Colonic mucosa (tissue), 4 donors: ENCODE data around the gene AK8. TPM values are rescaled to one million over a fixed set of nuclear protein-coding genes. Genes with fewer than 3 reads are reported as not detected.

Experiments
- DNase-seq: peaks from one replicate; pipeline ENCODE4 v3.0.0-alpha.2; 2020
- H3K27ac ChIP-seq: fragments of 200-600 bp; one replicate; pipeline ENCODE4 v1.8.0; 2021
- H3K27me3 ChIP-seq: fragments of 200-600 bp; one replicate; pipeline ENCODE4 v1.8.0; 2021
- H3K36me3 ChIP-seq: fragments of 200-600 bp; one replicate; pipeline ENCODE4 v1.8.0; 2021
- H3K4me1 ChIP-seq: fragments of 200-600 bp; one replicate; pipeline ENCODE4 v1.8.0; 2021; ENCODE audit warnings: mild to moderate bottlenecking
- H3K4me3 ChIP-seq: fragments of 200-600 bp; one replicate; pipeline ENCODE4 v1.8.0; 2021
- H3K9ac ChIP-seq, 2 donors: one replicate each; pipeline ENCODE4 v1.7.0; 2013; ENCODE audit warnings: control low read depth in 2 of 2, low read depth in 2 of 2, low read length in 2 of 2
- H3K9me3 ChIP-seq: fragments of 200-600 bp; one replicate; pipeline ENCODE4 v1.8.0; 2021
- intact Hi-C: fragments of 100-400 bp; cut with DNase I; formaldehyde crosslinking; loops from one replicate; pipeline ENCODE4 v1.14.1; 2022
- total RNA-seq, 2 donors: library from RNA; stranded (reverse); fragmentation: NEBNext Ultra II Directional in 1 of 2; extraction: Animal tissue kit (Norgen Biotek cat#: 25700) in 1 of 2; gene quantifications; one replicate each; pipeline ENCODE4 v1.2.1, GENCODE V29; 2021
- TF ChIP-seq, protein P1 (sequence below): fragments of 200-600 bp; IDR thresholded peaks from one replicate; pipeline ENCODE4 v1.8.0; 2022; ENCODE audit warnings: antibody characterized with exemption, mild to moderate bottlenecking
- donor health status: healthy.
- donor health status: DM: no; HTN: no; CAD: no.
- donor health status: DM: no; HTN: no; CAD: no.

AK8 gene
- total RNA-seq, 2 donors from 2014 or later: 0.16 to 0.59 TPM

DNA sequence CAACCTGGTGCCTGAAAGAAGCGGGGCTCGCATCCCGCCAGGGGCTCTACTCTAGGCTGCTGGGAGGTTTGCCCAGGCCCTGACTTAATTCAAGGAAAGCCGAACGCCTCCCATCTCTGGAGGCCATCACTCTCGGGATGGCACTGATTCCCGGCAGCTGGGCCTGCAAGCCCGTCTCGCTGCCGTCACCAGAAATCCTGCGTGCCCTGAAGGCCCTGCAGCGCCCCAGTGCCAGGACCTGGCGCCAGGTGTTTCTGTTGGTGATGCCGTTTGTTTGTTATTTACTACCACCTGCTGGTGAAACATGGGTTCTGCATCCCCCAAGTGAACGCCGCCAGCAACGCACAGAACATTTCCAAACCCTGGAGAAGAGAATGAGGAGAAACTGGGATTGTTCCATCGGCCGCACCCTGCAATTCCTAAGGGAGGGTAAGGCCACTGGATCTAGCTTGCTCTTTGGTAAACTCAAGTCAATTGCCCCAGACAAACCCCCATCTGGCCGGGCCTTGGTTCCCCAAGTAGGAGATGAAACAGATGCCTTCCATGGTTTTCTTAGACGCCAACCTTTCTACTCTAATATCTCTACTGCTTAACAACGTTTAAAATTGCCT lies 77.9 kb downstream of the AK8 start:
- intact Hi-C loops: loop anchor here (2.0 to 10.0 kb wide), 2 partner anchors 175 to 293 kb away; partner anchors contain the start of gene GFI1B
- H3K4me1 ChIP-seq: peaks cover 3% of the 10 kb centered on the region
- no peaks in the 10 kb centered on the region for H3K36me3 ChIP-seq
- H3K4me3 ChIP-seq: no peak overlapping the region
- H3K27ac ChIP-seq: no peak overlapping the region
- peaks cover 4% of the 10 kb centered on the region for H3K27me3 ChIP-seq
- H3K9me3 ChIP-seq: no peaks in the 10 kb centered on the region
- peak; percentile 72 for DNase-seq
- TF ChIP-seq, protein P1, sequence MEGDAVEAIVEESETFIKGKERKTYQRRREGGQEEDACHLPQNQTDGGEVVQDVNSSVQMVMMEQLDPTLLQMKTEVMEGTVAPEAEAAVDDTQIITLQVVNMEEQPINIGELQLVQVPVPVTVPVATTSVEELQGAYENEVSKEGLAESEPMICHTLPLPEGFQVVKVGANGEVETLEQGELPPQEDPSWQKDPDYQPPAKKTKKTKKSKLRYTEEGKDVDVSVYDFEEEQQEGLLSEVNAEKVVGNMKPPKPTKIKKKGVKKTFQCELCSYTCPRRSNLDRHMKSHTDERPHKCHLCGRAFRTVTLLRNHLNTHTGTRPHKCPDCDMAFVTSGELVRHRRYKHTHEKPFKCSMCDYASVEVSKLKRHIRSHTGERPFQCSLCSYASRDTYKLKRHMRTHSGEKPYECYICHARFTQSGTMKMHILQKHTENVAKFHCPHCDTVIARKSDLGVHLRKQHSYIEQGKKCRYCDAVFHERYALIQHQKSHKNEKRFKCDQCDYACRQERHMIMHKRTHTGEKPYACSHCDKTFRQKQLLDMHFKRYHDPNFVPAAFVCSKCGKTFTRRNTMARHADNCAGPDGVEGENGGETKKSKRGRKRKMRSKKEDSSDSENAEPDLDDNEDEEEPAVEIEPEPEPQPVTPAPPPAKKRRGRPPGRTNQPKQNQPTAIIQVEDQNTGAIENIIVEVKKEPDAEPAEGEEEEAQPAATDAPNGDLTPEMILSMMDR: peak; percentile 89
- H3K9ac ChIP-seq: no peak overlapping the region

DNA sequence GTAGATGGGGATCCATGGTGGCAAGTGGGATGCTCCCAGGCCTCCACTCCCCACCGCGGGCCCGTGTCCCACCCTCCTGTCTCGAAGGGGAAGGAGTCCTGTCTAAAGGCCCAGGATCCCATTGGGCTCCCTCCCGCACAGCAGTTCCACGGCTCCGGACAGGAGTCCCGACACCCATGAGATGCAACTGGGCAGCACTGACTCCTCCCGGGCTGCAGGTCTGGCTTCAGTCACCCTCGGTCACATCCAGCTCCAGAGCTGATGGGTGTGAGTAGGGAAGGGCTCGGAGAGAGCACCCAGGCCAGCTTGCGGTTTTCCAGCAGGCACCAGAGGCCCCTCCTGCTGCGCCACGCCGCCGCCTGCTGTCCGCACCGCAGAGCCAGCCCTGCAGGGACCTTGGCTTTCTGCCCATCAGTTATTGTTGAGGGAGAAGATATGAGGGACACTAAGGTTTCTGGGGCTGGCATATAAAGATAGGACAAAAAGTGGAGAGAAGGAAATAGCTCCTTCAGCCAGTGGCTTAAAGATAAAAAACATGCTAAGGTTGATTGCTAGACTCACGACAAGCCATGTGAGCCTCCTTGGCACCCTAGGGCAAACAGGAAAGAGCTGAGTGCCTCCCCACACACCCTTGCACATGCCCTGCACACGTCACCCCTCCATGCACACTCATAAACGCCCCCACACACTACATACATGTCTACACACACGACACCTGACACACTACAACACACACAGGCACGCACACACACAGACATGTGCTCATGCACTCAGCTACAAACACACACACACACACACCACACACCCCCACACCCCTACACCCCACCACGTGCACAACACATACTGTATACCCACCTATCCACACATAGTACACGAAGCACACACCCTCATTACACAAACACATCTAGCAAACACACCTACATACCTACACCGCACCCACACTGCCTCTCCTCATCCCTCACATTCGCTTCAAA lies 79.0 kb downstream of the AK8 start:
- Histone ChIP-seq H3K9me3 (no peaks in the 10 kb centered on the region), H3K36me3 (no peaks in the 10 kb centered on the region), H3K4me1 (peaks cover 3% of the 10 kb centered on the region), H3K9ac (no peak overlapping the region), H3K27ac (no peak overlapping the region), H3K4me3 (no peak overlapping the region), H3K27me3 (no peaks in the 10 kb centered on the region)
- TF ChIP-seq, protein P1: peak; percentile 21
- peak; percentile 75 for DNase-seq
- intact Hi-C loops: loop anchor here (5.0 kb wide), 1 partner anchor 387 kb away; the partner anchor contains the start of gene CFAP77

DNA sequence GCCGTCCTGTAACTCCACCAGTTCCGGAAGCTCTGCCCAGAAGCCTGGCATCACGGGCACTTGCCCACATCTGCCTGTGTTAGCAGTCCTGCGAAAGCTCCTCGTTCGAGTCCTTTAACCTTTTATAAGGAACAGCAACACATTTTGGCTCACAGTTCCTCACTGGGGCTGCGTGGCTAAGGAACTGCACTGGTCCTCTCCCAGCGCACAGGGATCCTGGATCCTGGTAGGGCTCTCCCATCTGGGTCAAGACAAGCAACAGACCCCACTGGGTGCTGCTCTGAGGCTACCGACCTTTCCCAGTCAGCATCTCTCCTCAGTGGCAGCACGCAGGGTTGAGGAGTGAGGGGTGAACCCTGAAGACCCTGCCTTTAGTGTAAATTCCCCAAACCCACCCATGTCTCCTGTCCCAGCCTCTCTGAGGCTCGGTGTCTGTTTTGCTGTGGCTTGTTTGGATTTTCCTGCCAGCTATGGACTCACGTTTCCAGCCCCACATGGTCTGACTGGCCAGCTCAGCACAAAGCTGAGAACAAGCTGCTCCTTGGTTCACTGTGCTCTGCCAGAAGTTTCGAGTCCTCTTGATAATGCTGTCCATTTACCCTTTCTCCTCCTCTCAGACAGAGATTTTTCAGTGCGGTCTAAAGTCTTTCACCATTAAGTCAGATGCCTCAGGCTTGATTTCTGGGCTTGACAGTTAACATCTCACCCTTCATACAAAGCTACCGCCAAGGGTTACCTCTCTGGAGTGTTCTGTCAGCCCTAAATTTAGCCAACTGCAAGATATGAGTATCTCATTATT lies 80.0 kb downstream of the AK8 start:
- peaks cover 3% of the 10 kb centered on the region for H3K4me1 ChIP-seq
- H3K27ac ChIP-seq: no peak overlapping the region
- no peak for DNase-seq
- no peaks in the 10 kb centered on the region for H3K9me3 ChIP-seq
- H3K27me3 ChIP-seq: no peaks in the 10 kb centered on the region
- H3K36me3 ChIP-seq: no peaks in the 10 kb centered on the region
- TF ChIP-seq, protein P1: no peak
- intact Hi-C loops: loop anchor here (5.0 kb wide), 1 partner anchor 386 kb away; the partner anchor contains the start of gene CFAP77
- H3K9ac ChIP-seq: no peak overlapping the region
- no peak overlapping the region for H3K4me3 ChIP-seq

DNA sequence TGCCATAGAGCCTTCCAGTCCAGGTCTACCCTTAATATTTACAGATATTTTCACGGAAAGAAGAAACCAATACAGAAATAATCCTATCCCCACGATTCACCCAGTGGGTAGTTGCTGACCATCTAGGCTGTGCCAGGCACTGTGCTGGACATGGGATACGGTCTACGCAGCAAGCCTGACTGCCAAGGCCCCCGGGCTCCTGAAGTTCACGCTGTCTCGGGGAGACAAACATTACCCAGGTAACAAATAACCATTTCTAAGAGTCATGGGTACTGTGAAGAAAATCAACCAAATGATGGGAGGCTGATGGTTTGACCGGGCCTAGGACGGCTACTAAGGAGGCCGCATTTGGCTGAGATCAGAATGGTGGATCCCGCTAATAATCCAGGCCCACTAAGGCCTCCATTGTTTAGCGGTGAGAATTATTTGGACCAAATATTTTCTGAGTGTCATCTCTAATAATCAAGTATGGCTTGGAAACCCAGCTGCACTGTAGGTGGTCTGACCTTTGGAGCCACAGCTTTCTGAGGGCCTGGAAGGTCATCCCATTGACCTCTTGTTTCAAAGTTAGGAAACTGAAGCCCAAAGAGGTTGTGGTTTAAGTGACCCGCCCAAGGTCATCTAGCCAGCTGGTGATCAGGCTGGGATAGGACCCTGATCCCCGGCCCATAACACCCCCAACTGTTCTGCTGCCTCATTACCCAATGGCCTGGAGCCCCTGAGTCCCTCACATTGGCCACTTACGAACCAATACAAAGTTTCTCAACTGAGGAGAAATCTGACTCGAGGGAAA lies 82.4 kb downstream of the AK8 start:
- Histone ChIP-seq H3K27ac (no peak overlapping the region), H3K4me1 (peaks cover 3% of the 10 kb centered on the region), H3K9me3 (no peaks in the 10 kb centered on the region), H3K27me3 (no peaks in the 10 kb centered on the region), H3K9ac (no peak overlapping the region), H3K4me3 (no peak overlapping the region), H3K36me3 (no peaks in the 10 kb centered on the region)
- TF ChIP-seq, protein P1: no peak
- DNase-seq: no peak
- intact Hi-C loops: loop anchor here (5.0 kb wide), 1 partner anchor 383 kb away; the partner anchor contains the start of gene CFAP77
